GM21786 (cell line): ENCODE measurements around the gene SLC37A1.

ENCODE experiments used
- ATAC-seq: cut with Tn5 transposase; IDR thresholded peaks from one replicate; pipeline ENCODE4 v1.9.1; 2021; ENCODE audit not compliant: unreplicated experiment

SLC37A1 gene

GRCh38 chr21:42525676-42526378 lies 12.2 kb downstream of the SLC37A1 start:
- no peak for ATAC-seq

GRCh38 chr21:42526379-42526727 lies 12.7 kb downstream of the SLC37A1 start:
- ATAC-seq = no peak

- no peak for ATAC-seq
These were observed 13.5 kb downstream of the SLC37A1 start for GRCh38 chr21:42527127-42527488.

- ATAC-seq = peak; percentile 31
These were observed 14.0 kb downstream of the SLC37A1 start for GRCh38 chr21:42527489-42528158.

GRCh38 chr21:42530167-42530518 lies 16.5 kb downstream of the SLC37A1 start:
- ATAC-seq = no peak

- no peak for ATAC-seq
These were observed 18.1 kb downstream of the SLC37A1 start for GRCh38 chr21:42531771-42532170.

GRCh38 chr21:42532466-42533181 lies 19.0 kb downstream of the SLC37A1 start:
- ATAC-seq = no peak

- ATAC-seq = no peak
These were observed 19.8 kb downstream of the SLC37A1 start for GRCh38 chr21:42533306-42533962.

GRCh38 chr21:42533963-42534355 lies 20.3 kb downstream of the SLC37A1 start:
- no peak for ATAC-seq

GRCh38 chr21:42534421-42535378 lies 21.0 kb downstream of the SLC37A1 start:
- peak; percentile 55 for ATAC-seq

- peak; percentile 49 for ATAC-seq
These were observed 22.0 kb downstream of the SLC37A1 start for GRCh38 chr21:42535602-42536171.

GRCh38 chr21:42536601-42537000 lies 22.9 kb downstream of the SLC37A1 start:
- ATAC-seq = no peak

- no peak for ATAC-seq
These were observed 23.6 kb downstream of the SLC37A1 start for GRCh38 chr21:42537106-42537742.

- ATAC-seq = no peak
These were observed 25.0 kb downstream of the SLC37A1 start for GRCh38 chr21:42538479-42539275.

- no peak for ATAC-seq
These were observed 25.7 kb downstream of the SLC37A1 start for GRCh38 chr21:42539342-42539741.

- ATAC-seq = no peak
These were observed 26.3 kb downstream of the SLC37A1 start for GRCh38 chr21:42539931-42540343.

GRCh38 chr21:42540396-42540795 lies 26.7 kb downstream of the SLC37A1 start:
- no peak for ATAC-seq

- ATAC-seq = no peak
These were observed 27.5 kb downstream of the SLC37A1 start for GRCh38 chr21:42541174-42541573.

GRCh38 chr21:42541618-42542017 lies 28.0 kb downstream of the SLC37A1 start:
- ATAC-seq = no peak
